A549 (cell line): Measurements from ENCODE around the gene STX8. TPM values are rescaled to one million over a fixed set of nuclear protein-coding genes. Genes with fewer than 3 reads are reported as not detected.

Experiments used
- ATAC-seq, 2 experiments: fragments of 200-7000 bp in 1 of 2; fragments of >200 bp in 1 of 2; cut with Nextera tagmentation in 1 of 2; cut with Tn5 transposase in 1 of 2; 3 replicates each; pipeline versions ENCODE4 v1.8.0 to v1.9.1; 2018 to 2020; ENCODE audit warnings: mild to moderate bottlenecking in 1 of 2, moderate library complexity in 1 of 2
- CTCF ChIA-PET: fragments of 300-600 bp; sonication (Branson Sonifier 250); formaldehyde crosslinking; extraction: SDS; loops from one replicate; lab custom pipeline; 2021; ENCODE audit warnings: antibody characterized with exemption, inconsistent platforms; lab: Yijun Ruan, JAX
- POLR2A ChIA-PET: fragments of 350-600 bp; formaldehyde crosslinking; extraction: SDS; loops from one replicate; lab custom pipeline; 2021; ENCODE audit warnings: antibody characterized with exemption, inconsistent platforms; lab: Yijun Ruan, JAX
- DNase-seq, 2 experiments: peaks; one replicate each; pipeline versions ENCODE4 v3.0.0 to v3.0.0-alpha.2; 2011 to 2016; ENCODE audit warnings: low read depth in 1 of 2, low spot score in 1 of 2
- FAIRE-seq: peaks from 2 replicates; lab custom pipeline; 2011; peaks lifted over from hg19 to GRCh38; lab: Jason Lieb, UNC
- H3K27ac ChIP-seq, 2 experiments: fragments of >200 bp; sonication (Bioruptor Twin); formaldehyde crosslinking; 3 replicates each; pipeline ENCODE4 v1.5.1; 2016 to 2017
- H3K4me1 ChIP-seq: fragments of >200 bp; sonication (Bioruptor Twin); formaldehyde crosslinking; 3 replicates; pipeline ENCODE4 v1.6.1; 2016
- H3K4me2 ChIP-seq: fragments of >200 bp; sonication (Bioruptor Twin); formaldehyde crosslinking; 3 replicates; pipeline ENCODE4 v1.6.1; 2016
- H3K4me3 ChIP-seq: fragments of >200 bp; sonication (Bioruptor Twin); formaldehyde crosslinking; 3 replicates; pipeline ENCODE4 v1.5.1; 2016
- H3K9me3 ChIP-seq: fragments of >200 bp; sonication (Bioruptor Twin); formaldehyde crosslinking; 3 replicates; pipeline ENCODE4 v1.6.1; 2016
- BCL3 ChIP-seq: fragments of >200 bp; sonication (Bioruptor Twin); formaldehyde crosslinking; IDR thresholded peaks from 3 replicates; pipeline ENCODE4 v1.6.1; 2016
- CBX2 ChIP-seq: fragments of 200-600 bp; sonication (generic); IDR thresholded peaks from 2 replicates; pipeline ENCODE4 v1.6.1; 2016; ENCODE audit warnings: low read depth, mild to moderate bottlenecking, borderline replicate concordance
- CEBPB ChIP-seq, 2 experiments: fragments of >200 bp in 1 of 2; sonication (Bioruptor Twin) in 1 of 2; formaldehyde crosslinking in 1 of 2; IDR thresholded peaks; 2 replicates each; pipeline ENCODE4 v1.6.1; 2012 to 2016
- EP300 ChIP-seq, 2 experiments: fragments of >200 bp; sonication (Bioruptor Twin); formaldehyde crosslinking; IDR thresholded peaks; 2 replicates in 1 of 2; 3 replicates in 1 of 2; pipeline ENCODE4 v1.6.1; 2016 to 2017
- HEYL ChIP-seq: fragments of 250-450 bp; sonication (Bioruptor Pico); IDR thresholded peaks from 2 replicates; pipeline ENCODE4 v1.8.0; 2021; ENCODE audit warnings: mild to moderate bottlenecking, moderate library complexity
- HOXB5 ChIP-seq: fragments of 250-450 bp; sonication (Bioruptor Pico); IDR thresholded peaks from 2 replicates; pipeline ENCODE4 v1.5.0; 2020; ENCODE audit warnings: mild to moderate bottlenecking, moderate library complexity
- JUNB ChIP-seq: fragments of >200 bp; sonication (Bioruptor Twin); formaldehyde crosslinking; IDR thresholded peaks from 2 replicates; pipeline ENCODE4 v1.6.1; 2016
- KDM1A ChIP-seq: fragments of 200-600 bp; sonication (generic); IDR thresholded peaks from 2 replicates; pipeline ENCODE4 v1.6.1; 2016; ENCODE audit warnings: low read depth, mild to moderate bottlenecking
- NR3C1 ChIP-seq: fragments of >200 bp; sonication (Bioruptor Twin); formaldehyde crosslinking; IDR thresholded peaks from 3 replicates; pipeline ENCODE4 v1.6.1; 2017
- POLR2A ChIP-seq: IDR thresholded peaks from 2 replicates; pipeline ENCODE4 v1.6.1; 2012; ENCODE audit warnings: mild to moderate bottlenecking, low read length
- REST ChIP-seq: fragments of 200-600 bp; sonication (generic); IDR thresholded peaks from 2 replicates; pipeline ENCODE4 v1.6.1; 2016; ENCODE audit warnings: antibody characterized with exemption, mild to moderate bottlenecking, moderate library complexity
- SMC3 ChIP-seq: fragments of >200 bp; sonication (Bioruptor Twin); formaldehyde crosslinking; IDR thresholded peaks from 3 replicates; pipeline ENCODE4 v1.6.1; 2018; ENCODE audit warnings: inconsistent platforms
- WGBS: methylation state at CpG from one replicate; pipeline ENCODE4 v1.1.6; 2017; ENCODE audit errors: missing lambda C conversion rate; 5-methylcytosine and 5-hydroxymethylcytosine counted together
- polyA plus RNA-seq, 4 experiments: library from polyadenylated mRNA; depleted of rRNA in 3 of 4; stranded (reverse); fragments of >200 nt; fragmentation: RNase III in 1 of 4; extraction: RNeasy Plus Mini Kit Qiagen cat#74134 plus additional on column Dnase treatment in 1 of 4; gene quantifications; 2 replicates in 3 of 4; 3 replicates in 1 of 4; pipeline ENCODE4 v1.2.3, GENCODE V29; 2011 to 2017

The STX8 gene
- polyA plus RNA-seq, 2 of the 4 experiments (the other 2 are of a cell fraction) = 93.6 to 168 TPM

GRCh38 chr17:9279893-9280292 lies 295.7 kb downstream of the STX8 start:
- Histone ChIP-seq H3K4me3 (no peak overlapping the region), H3K27ac (no peak overlapping the region), H3K9me3 (no peaks in the 10 kb centered on the region), H3K4me1 (no peaks in the 10 kb centered on the region), H3K4me2 (no peak overlapping the region)
- FAIRE-seq (no peak), DNase-seq (no peak), ATAC-seq (no peak)
- ChIA-PET CTCF (interaction anchor here (0.8 to 2.5 kb wide), 4 partner anchors 8 to 68 kb away, joined by 3 to 7 read pairs (median 4); no protein-coding TSS in a partner anchor), POLR2A (no interaction called here)
- TF ChIP-seq HEYL (CRISPR knock-in tag) (no peak), POLR2A (no peak), JUNB (no peak), SMC3 (no peak), BCL3 (no peak)
- 82% methylated on average over 8 of the region's 8 CpGs for WGBS

- FAIRE-seq = no peak
- POLR2A ChIA-PET = no interaction called here
These were observed 300.6 kb downstream of the STX8 start for GRCh38 chr17:9274973-9275372.

GRCh38 chr17:9273428-9274391 lies 301.9 kb downstream of the STX8 start:
- no peak overlapping the region for H3K27ac ChIP-seq
- 84% methylated on average over 21 of the region's 21 CpGs for WGBS
- ATAC-seq (peak in 1 of 2 experiments; percentile 39; a peak in 1 of 6 replicates), FAIRE-seq (no peak), DNase-seq (no peak)
- H3K4me1 ChIP-seq = no peaks in the 10 kb centered on the region
- no peak overlapping the region for H3K4me3 ChIP-seq
- H3K4me2 ChIP-seq = no peak overlapping the region
- H3K9me3 ChIP-seq = no peaks in the 10 kb centered on the region
- ChIA-PET CTCF (interaction anchor here (3.2 to 4.0 kb wide), 2 partner anchors 18 to 249 kb away, joined by 9 to 15 read pairs; no protein-coding TSS in a partner anchor), POLR2A (no interaction called here)
- TF ChIP-seq EP300 (IDR thresholded peaks at IDR 0.05) = no peak
- no peak for TF ChIP-seq HOXB5
- no peak for TF ChIP-seq SMC3
- no peak for TF ChIP-seq REST
- no peak for TF ChIP-seq KDM1A
- TF ChIP-seq NR3C1 = no peak

More at GRCh38 chr17:9274973-9275372, 300.6 kb downstream of the STX8 start:
- CTCF ChIA-PET = interaction anchor here (3.2 to 4.0 kb wide), 2 partner anchors 17 to 247 kb away, joined by 9 to 15 read pairs; no protein-coding TSS in a partner anchor
- 93% methylated on average over 9 of the region's 9 CpGs for WGBS
- Histone ChIP-seq H3K27ac (no peak overlapping the region), H3K9me3 (no peaks in the 10 kb centered on the region), H3K4me2 (no peak overlapping the region), H3K4me3 (no peak overlapping the region), H3K4me1 (no peaks in the 10 kb centered on the region)
- ATAC-seq = no peak
- TF ChIP-seq CEBPB (IDR thresholded peaks at IDR 0.05) (0 out of 4 replicates have a peak, but pooled peaks of 1 of the 2 experiments have one; percentile 17), CBX2 (no peak), BCL3 (no peak)
- no peak for DNase-seq
